ENCODE results near the gene GRIP2.

GRCh38 chr3:14536837-14537589 is 3.1 kb downstream of the GRIP2 start:
- no peak for TF ChIP-seq TOX (CRISPR knock-in tag; IDR thresholded peaks at IDR 0.05; ENCODE audit: borderline replicate concordance)
- no peak for TF ChIP-seq BACH2 (CRISPR knock-in tag; IDR thresholded peaks at IDR 0.05; ENCODE audit: borderline replicate concordance)
- no peak for TF ChIP-seq ISL1 (CRISPR knock-in tag; IDR thresholded peaks at IDR 0.05)
- TF ChIP-seq CSDC2 (CRISPR knock-in tag; IDR thresholded peaks at IDR 0.05), result no peak
- no peak for TF ChIP-seq ARNTL (CRISPR knock-in tag; IDR thresholded peaks at IDR 0.05; ENCODE audit: borderline replicate concordance, low read depth)
- TF ChIP-seq PATZ1 (CRISPR knock-in tag; IDR thresholded peaks at IDR 0.05; ENCODE audit: borderline replicate concordance), result no peak
- no peak for TF ChIP-seq ZNF70 (CRISPR knock-in tag; IDR thresholded peaks at IDR 0.05)
- no peak for TF ChIP-seq ZNF565 (CRISPR knock-in tag; conservative IDR thresholded peaks at IDR 0.05; ENCODE audit: low read depth)
- TF ChIP-seq CREB5 (CRISPR knock-in tag; IDR thresholded peaks at IDR 0.05; ENCODE audit: low read depth), result no peak
- no peak for TF ChIP-seq ZFP3 (CRISPR knock-in tag; IDR thresholded peaks at IDR 0.05)
- no peak for TF ChIP-seq GLIS3 (CRISPR knock-in tag; IDR thresholded peaks at IDR 0.05)
- no peak for TF ChIP-seq CSRNP3 (CRISPR knock-in tag; IDR thresholded peaks at IDR 0.05)
- TF ChIP-seq RARB (CRISPR knock-in tag; IDR thresholded peaks at IDR 0.05), result no peak
- no peak for TF ChIP-seq POU6F1 (CRISPR knock-in tag; IDR thresholded peaks at IDR 0.05; ENCODE audit: borderline replicate concordance, low read depth)
